Spinal cord (tissue), 10 donors: ENCODE measurements around the gene SPO11. TPM values are rescaled to one million over a fixed set of nuclear protein-coding genes. Genes with fewer than 3 reads are reported as not detected.

Source experiments
- DNase-seq, 6 donors: peaks; one replicate each; pipeline versions ENCODE4 v3.0.0 to v3.0.0-alpha.2; 2013 to 2015; ENCODE audit warnings: low spot score in 6 of 6, low read depth in 4 of 6
- H3K27ac ChIP-seq: one replicate; pipeline ENCODE4 v1.5.1; 2013; ENCODE audit warnings: low read depth, low read length, control low read depth
- H3K27me3 ChIP-seq: one replicate; pipeline ENCODE4 v1.6.1; 2013; ENCODE audit warnings: low read length; ENCODE audit not compliant: control insufficient read depth, insufficient read depth
- H3K36me3 ChIP-seq: one replicate; pipeline ENCODE4 v1.6.1; 2013; ENCODE audit warnings: low read length; ENCODE audit not compliant: control insufficient read depth, insufficient read depth
- H3K4me1 ChIP-seq: one replicate; pipeline ENCODE4 v1.6.1; 2013; ENCODE audit warnings: low read length; ENCODE audit not compliant: control insufficient read depth, insufficient read depth
- H3K4me3 ChIP-seq: one replicate; pipeline ENCODE4 v1.5.1; 2013; ENCODE audit warnings: low read depth, low read length, control low read depth
- H3K9me3 ChIP-seq: one replicate; pipeline ENCODE4 v1.6.1; 2013; ENCODE audit warnings: low read length; ENCODE audit not compliant: control insufficient read depth, insufficient read depth
- WGBS: methylation state at CpG from one replicate; pipeline ENCODE4 v1.1.5; 2013; ENCODE audit warnings: missing lambda C conversion rate; ENCODE audit not compliant: insufficient coverage; 5-methylcytosine and 5-hydroxymethylcytosine counted together
- long read RNA-seq, 4 donors: transcript quantifications; one replicate each; lab custom pipeline, GENCODE V29; 2026
- polyA plus RNA-seq, 2 donors: library from polyadenylated mRNA; unstranded; fragments of 120-200 nt; gene quantifications; one replicate each; pipeline ENCODE4 v1.2.1, GENCODE V29; 2013; ENCODE audit not compliant: insufficient read length in 2 of 2
- total RNA-seq, 2 donors: library from RNA; depleted of rRNA in 1 of 2; stranded (reverse); fragments of 120-200 nt in 1 of 2; fragments of >200 nt in 1 of 2; gene quantifications; one replicate each; pipeline versions ENCODE4 v1.2.3 to v1.2.4, GENCODE V29; 2013 to 2014
- donor health status: healthy.

SPO11 gene
- total RNA-seq = not detected
- polyA plus RNA-seq = not detected
- long read RNA-seq, donor 1 = 0 reads
- long read RNA-seq, donor 2 = 0 reads
- long read RNA-seq, donor 3 = 0 reads
- long read RNA-seq, donor 4 = 0 reads

DNA sequence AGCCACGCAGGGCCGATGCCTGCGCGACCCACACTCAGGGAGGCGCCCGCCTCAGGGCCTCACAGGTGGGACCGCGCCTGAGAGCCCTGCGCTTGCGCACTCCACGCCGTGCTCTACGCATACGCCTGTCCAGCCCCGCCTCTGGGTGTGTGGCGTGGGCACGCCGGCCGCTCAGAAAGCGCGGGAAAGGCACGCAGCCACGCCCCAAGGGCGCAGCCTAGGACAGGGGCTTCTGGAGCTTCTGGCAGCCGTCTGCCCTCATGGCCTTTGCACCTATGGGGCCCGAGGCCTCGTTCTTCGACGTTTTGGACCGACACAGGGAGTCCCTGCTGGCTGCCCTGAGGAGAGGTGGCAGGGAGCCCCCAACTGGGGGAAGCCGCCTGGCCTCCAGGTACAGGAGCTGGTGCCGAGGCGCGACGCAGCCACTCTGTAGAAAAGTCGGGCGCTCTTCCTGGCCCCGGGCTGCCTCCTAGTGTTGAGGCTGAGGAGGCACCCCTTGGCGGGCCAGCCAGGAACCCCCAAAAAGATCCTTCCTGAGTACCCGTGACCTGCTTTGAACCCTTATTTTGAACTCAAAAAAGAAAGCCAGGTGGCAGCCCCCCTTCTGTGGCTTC, at the start of gene SPO11:
SPO11 (plus strand) TSS at position 196 of the 614 bp plus-strand sequence; CDS start at position 261, 65 bp downstream.
- WGBS = 77% methylated on average over 38 of the region's 40 CpGs
- no peak within 1 kb of the TSS for H3K4me3 ChIP-seq
- no peaks in the 10 kb centered on the region for H3K4me1 ChIP-seq
- H3K36me3 ChIP-seq = no peaks in the 10 kb centered on the region
- DNase-seq = no peak
- no peak within 1 kb of the TSS for H3K27ac ChIP-seq
- no peaks in the 10 kb centered on the region for H3K27me3 ChIP-seq
- H3K9me3 ChIP-seq = no peaks in the 10 kb centered on the region

- Histone ChIP-seq H3K27ac (no peak overlapping the region), H3K4me3 (no peak overlapping the region), H3K36me3 (no peaks in the 10 kb centered on the region), H3K27me3 (peaks cover 6% of the 10 kb centered on the region), H3K4me1 (peaks cover 52% of the 10 kb centered on the region), H3K9me3 (no peaks in the 10 kb centered on the region)
- WGBS = 38% methylated on average over 4 of the region's 10 CpGs
- DNase-seq = peak in 1 of 6 donors; percentile 19
Observed at GRCh38 chr20:57280221-57280620, 49.4 kb upstream of the SPO11 start.

GRCh38 chr20:57281900-57282299, 47.7 kb upstream of the SPO11 start:
- Histone ChIP-seq H3K9me3 (no peaks in the 10 kb centered on the region), H3K36me3 (no peaks in the 10 kb centered on the region), H3K27me3 (peaks cover 6% of the 10 kb centered on the region), H3K4me1 (peaks cover 61% of the 10 kb centered on the region), H3K4me3 (no peak overlapping the region), H3K27ac (peak overlapping the region; percentile 92)
- 54% methylated on average over 5 of the region's 7 CpGs for WGBS
- DNase-seq = no peak

DNA sequence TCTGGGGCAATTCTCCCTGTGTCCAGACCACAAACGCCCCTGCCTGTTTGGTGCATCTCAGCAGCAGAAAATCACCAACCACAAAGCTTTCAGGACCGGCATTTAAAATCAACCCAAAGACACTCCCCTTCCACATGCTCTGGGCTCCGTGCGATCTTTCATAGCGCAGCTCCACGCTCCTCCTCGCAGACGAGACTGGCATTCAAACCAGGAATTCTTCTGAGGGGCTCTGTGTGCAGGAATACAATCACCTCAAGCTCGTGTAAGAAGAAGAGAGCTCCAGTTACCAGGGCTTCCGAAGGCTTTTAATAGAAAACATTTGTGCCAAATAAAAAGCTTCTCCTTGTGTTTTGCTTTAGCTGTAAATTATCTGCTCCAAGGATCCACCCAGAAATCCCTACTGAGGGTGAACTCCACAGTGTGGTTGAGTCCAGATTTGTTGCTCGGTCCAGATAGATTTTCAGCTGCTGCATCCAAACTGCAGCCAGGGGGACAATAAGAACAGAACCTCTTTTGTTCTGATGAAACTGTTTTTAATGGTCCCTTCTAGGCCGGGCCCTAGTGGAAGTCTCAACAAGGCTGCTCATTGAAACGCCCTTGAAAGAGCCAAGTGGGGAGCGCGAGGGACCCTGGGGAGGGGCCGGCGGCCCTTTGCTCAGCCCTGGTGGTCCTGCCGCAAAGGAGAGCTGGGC, 46.8 kb upstream of the SPO11 start:
- Histone ChIP-seq H3K27ac (peak overlapping the region; percentile 92), H3K9me3 (no peaks in the 10 kb centered on the region), H3K27me3 (peaks cover 6% of the 10 kb centered on the region), H3K4me3 (peak overlapping the region; percentile 1), H3K4me1 (peaks cover 71% of the 10 kb centered on the region), H3K36me3 (no peaks in the 10 kb centered on the region)
- 2% methylated on average over 15 of the region's 18 CpGs for WGBS
- DNase-seq = peak in 3 of 6 donors; percentile 83 to 94 (median 92)

GRCh38 chr20:57283860-57284259, 45.7 kb upstream of the SPO11 start:
- no peak for DNase-seq
- Histone ChIP-seq H3K36me3 (no peaks in the 10 kb centered on the region), H3K27ac (peak overlapping the region; percentile 92), H3K4me1 (peaks cover 81% of the 10 kb centered on the region), H3K4me3 (no peak overlapping the region), H3K9me3 (no peaks in the 10 kb centered on the region), H3K27me3 (peaks cover 6% of the 10 kb centered on the region)
- WGBS = 74% methylated on average over 5 of the region's 7 CpGs

DNA sequence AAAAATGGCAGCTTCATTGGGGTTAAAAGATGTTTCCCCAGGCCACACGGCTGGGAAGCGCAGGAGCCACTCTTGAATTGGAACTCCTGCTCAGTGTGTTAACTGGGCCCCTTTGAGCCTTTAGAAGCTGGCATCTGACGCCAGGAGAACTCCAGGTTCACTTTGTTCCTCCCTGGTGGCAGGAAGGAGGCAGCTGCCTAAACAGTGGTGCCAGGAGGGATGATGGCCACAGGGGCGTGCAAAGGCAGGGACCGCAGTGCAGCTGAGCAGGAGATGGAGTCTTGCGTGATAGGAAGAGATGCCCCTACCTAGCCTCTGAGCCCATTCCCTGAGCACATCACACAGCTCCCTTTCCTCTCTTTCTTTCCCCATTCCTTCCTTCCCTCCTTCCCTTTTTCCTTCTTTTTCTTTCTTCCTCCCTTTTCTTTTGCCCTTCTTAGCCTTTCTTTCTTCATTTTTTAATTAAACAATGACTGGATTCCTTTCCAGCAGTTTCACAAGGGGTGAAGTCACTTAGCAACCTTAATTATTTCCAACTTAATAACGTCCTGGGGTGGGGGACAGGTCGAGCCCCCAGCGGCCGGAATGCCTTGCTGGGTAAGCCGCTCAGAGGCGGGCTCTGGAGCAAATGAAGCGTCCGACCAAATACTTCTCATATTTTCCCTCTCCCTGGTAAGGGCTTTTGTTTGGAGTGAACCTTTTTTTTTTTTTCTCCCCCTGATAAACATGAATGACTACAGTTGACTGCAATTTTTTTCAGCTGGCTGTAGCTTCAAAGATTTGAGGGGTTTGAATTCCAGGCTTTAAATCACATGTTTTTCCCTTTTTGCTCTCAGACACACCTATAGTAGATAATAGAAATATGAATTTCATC, 42.4 kb upstream of the SPO11 start:
- peak overlapping the region; percentile 73 for H3K27ac ChIP-seq
- no peaks in the 10 kb centered on the region for H3K9me3 ChIP-seq
- no peak overlapping the region for H3K4me3 ChIP-seq
- WGBS = 41% methylated on average over 6 of the region's 14 CpGs
- peaks cover 86% of the 10 kb centered on the region for H3K4me1 ChIP-seq
- peak in 2 of 6 donors; percentile 44 to 46 for DNase-seq
- H3K36me3 ChIP-seq = no peaks in the 10 kb centered on the region
- H3K27me3 ChIP-seq = peaks cover 6% of the 10 kb centered on the region

GRCh38 chr20:57287901-57288300, 41.7 kb upstream of the SPO11 start:
- H3K36me3 ChIP-seq = no peaks in the 10 kb centered on the region
- WGBS = 74% methylated on average over 5 of the region's 6 CpGs
- no peaks in the 10 kb centered on the region for H3K9me3 ChIP-seq
- DNase-seq = no peak
- H3K4me3 ChIP-seq = no peak overlapping the region
- H3K27ac ChIP-seq = peak overlapping the region; percentile 73
- H3K27me3 ChIP-seq = peaks cover 2% of the 10 kb centered on the region
- H3K4me1 ChIP-seq = peaks cover 82% of the 10 kb centered on the region

- WGBS = 31% methylated on average over 11 of the region's 16 CpGs
- Histone ChIP-seq H3K9me3 (no peaks in the 10 kb centered on the region), H3K4me3 (no peak overlapping the region), H3K36me3 (no peaks in the 10 kb centered on the region), H3K4me1 (peaks cover 74% of the 10 kb centered on the region), H3K27ac (peak overlapping the region; percentile 78), H3K27me3 (peaks cover 2% of the 10 kb centered on the region)
- DNase-seq = peak in 2 of 6 donors; percentile 18 to 65
Observed at GRCh38 chr20:57288651-57289277, 40.8 kb upstream of the SPO11 start.
